HL-60 (cell line): ENCODE results near the gene TRABD.
A peak's percentile ranks its signal among the peaks of the same experiment; 100 is the strongest.

Source experiments
- DNase-seq, 2 experiments: peaks; one replicate each; pipeline ENCODE4 v3.0.0-alpha.2; 2010 to 2020; ENCODE audit warnings: low read depth in 1 of 2, low spot score in 1 of 2
- H3K27ac ChIP-seq: fragments of 250-450 bp; sonication (Bioruptor Pico); replicated peaks from 2 replicates; pipeline ENCODE4 v1.5.1; 2020; ENCODE audit warnings: mild to moderate bottlenecking, moderate library complexity
- H3K27me3 ChIP-seq: fragments of 250-450 bp; sonication (Bioruptor Pico); 2 replicates; pipeline ENCODE4 v1.5.1; 2021; ENCODE audit warnings: mild to moderate bottlenecking, moderate library complexity; ENCODE audit not compliant: insufficient read depth, poor library complexity, severe bottlenecking
- H3K4me3 ChIP-seq: replicated peaks from 2 replicates; pipeline ENCODE4 v1.5.1; 2011; ENCODE audit warnings: mild to moderate bottlenecking, control low read depth, low read length; ENCODE audit not compliant: insufficient read depth
- CTCF ChIP-seq: IDR thresholded peaks from one replicate; pipeline ENCODE4 v1.5.1; 2011; ENCODE audit warnings: low read length, control low read depth, inconsistent platforms; ENCODE audit not compliant: insufficient read depth
- GABPA ChIP-seq: IDR thresholded peaks from 2 replicates; pipeline ENCODE4 v1.6.1; 2012; ENCODE audit warnings: low read depth
- POLR2AphosphoS5 ChIP-seq: IDR thresholded peaks from 2 replicates; pipeline ENCODE4 v1.6.1; 2012; ENCODE audit warnings: low read depth
- SPI1 ChIP-seq: IDR thresholded peaks from 2 replicates; pipeline ENCODE4 v1.6.1; 2012; ENCODE audit warnings: low read depth, mild to moderate bottlenecking, borderline replicate concordance
- TF ChIP-seq, protein P1 (sequence below): IDR thresholded peaks from 2 replicates; pipeline ENCODE4 v1.6.1; 2012; ENCODE audit warnings: low read depth; ENCODE audit not compliant: insufficient replicate concordance

The TRABD gene

GRCh38 chr22:50169774-50170341 lies 15.9 kb upstream of the TRABD start:
- H3K4me3 ChIP-seq = peak overlapping the region; percentile 41
- TF ChIP-seq, protein P1, sequence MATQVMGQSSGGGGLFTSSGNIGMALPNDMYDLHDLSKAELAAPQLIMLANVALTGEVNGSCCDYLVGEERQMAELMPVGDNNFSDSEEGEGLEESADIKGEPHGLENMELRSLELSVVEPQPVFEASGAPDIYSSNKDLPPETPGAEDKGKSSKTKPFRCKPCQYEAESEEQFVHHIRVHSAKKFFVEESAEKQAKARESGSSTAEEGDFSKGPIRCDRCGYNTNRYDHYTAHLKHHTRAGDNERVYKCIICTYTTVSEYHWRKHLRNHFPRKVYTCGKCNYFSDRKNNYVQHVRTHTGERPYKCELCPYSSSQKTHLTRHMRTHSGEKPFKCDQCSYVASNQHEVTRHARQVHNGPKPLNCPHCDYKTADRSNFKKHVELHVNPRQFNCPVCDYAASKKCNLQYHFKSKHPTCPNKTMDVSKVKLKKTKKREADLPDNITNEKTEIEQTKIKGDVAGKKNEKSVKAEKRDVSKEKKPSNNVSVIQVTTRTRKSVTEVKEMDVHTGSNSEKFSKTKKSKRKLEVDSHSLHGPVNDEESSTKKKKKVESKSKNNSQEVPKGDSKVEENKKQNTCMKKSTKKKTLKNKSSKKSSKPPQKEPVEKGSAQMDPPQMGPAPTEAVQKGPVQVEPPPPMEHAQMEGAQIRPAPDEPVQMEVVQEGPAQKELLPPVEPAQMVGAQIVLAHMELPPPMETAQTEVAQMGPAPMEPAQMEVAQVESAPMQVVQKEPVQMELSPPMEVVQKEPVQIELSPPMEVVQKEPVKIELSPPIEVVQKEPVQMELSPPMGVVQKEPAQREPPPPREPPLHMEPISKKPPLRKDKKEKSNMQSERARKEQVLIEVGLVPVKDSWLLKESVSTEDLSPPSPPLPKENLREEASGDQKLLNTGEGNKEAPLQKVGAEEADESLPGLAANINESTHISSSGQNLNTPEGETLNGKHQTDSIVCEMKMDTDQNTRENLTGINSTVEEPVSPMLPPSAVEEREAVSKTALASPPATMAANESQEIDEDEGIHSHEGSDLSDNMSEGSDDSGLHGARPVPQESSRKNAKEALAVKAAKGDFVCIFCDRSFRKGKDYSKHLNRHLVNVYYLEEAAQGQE = no peak
- TF ChIP-seq SPI1 (no peak), GABPA (no peak), POLR2AphosphoS5 (no peak), CTCF (no peak)
- no peak overlapping the region for H3K27ac ChIP-seq
- peak in 1 of 2 experiments; percentile 43 for DNase-seq
- H3K27me3 ChIP-seq = peaks cover 6% of the 10 kb centered on the region

- H3K27ac ChIP-seq = no peak within 1 kb of the TSS
- peak within 1 kb of the TSS; percentile 41 for H3K4me3 ChIP-seq
- H3K27me3 ChIP-seq = peaks cover 6% of the 10 kb centered on the region
- TF ChIP-seq, protein P1 = no peak
- TF ChIP-seq SPI1 (no peak), GABPA (no peak), CTCF (no peak), POLR2AphosphoS5 (no peak)
- no peak for DNase-seq
These were observed 15.0 kb upstream of the TRABD start, which contains the start of gene PANX2 for GRCh38 chr22:50170453-50171318. Gene PANX2 (plus strand): TSS chr22:50170731. CDS start chr22:50170731, 0 bp downstream.

GRCh38 chr22:50171319-50171964 lies 14.3 kb upstream of the TRABD start:
- Histone ChIP-seq H3K27me3 (peaks cover 6% of the 10 kb centered on the region), H3K4me3 (no peak overlapping the region), H3K27ac (no peak overlapping the region)
- TF ChIP-seq, protein P1 = no peak
- TF ChIP-seq POLR2AphosphoS5 (no peak), CTCF (no peak), GABPA (no peak), SPI1 (no peak)
- DNase-seq = no peak
